GOT3 (cell line): ENCODE measurements around the gene CYFIP2.
"Not testable (repeated sequence)": the region's sequence is repeated elsewhere in the genome, so short reads cannot be mapped to it uniquely, and the experiment has no call there.

Experiments used
- DNase-seq: peaks from one replicate; lab custom pipeline; 2025; ENCODE audit warnings: mixed read lengths; lab: John Stamatoyannopoulos, UW

CYFIP2 gene

GRCh38 chr5:157265714-157266285, at the start of gene CYFIP2:
TSS of gene CYFIP2 (plus strand) at chr5:157266123. CDS start at chr5:157285362, 19,239 bp downstream.
- DNase-seq = no peak

DNA sequence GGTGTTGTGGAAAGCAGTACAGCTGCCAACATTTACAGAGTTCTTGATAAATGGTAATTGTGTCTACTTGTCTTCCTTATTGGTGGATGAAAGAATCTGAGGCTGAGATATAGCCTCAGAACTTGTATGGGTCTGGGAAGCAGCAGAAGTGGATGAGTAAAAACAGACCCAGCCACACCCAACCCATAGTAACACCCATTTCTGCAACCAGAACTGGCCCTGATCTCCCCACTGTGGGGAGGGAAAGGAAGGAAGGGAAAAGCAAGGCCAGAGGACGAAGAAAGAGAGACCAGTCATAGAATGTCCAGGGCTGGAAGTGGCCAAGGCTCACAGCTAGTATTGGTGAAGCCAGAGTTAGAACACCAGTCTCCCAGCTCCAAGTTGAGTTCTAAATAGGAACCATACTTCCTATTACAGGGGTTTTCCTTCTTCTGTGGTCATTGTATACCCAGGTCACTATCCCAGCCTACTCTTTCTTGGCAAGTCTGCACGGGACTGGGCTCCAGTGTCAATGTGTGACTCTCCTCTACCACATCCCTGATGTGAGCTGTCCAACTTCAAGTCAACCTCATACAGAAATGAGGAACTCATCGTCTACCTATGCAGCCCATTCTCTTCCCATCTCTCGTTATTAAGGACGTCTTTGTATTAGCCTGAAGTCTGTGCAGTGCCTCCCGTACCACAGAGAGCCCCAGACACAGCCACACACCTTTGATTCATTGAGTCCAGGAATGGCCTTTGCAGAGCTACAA, 49.4 kb upstream of the CYFIP2 start:
- DNase-seq = no peak

DNA sequence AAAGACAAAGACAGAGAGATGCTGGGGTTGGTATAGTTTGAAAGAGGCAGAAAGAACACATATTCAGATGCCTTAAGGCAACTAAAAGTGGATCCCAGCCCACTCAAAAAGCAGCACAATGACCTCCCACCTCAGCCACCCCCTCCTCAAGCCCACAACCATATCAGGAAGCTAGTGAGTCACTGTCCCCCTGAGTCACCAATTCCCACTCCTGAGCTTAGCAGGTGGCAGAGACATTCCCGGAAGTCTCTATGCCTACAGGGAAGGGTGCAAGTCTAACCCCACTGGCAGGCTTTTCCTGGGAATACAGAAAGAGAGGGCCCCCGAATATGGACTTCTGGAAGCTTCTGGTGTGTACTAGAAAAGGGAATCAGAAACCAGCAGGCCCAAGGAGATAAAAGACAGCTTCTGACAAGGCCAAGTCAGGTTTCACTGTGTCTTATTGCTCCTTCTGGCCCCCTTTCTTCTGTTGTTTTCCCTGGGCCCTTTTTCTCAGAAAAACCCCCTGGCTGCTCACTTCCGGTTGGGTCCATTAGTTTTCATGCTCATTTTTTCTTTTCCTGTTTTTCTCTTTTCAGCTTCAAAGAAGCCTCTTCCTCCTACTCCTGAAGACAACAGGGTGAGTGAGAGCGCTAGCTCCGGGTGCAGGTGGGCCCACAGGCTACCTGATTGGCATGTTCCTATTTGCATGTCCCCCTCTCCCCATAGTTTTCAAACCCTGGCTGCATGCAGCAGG, 48.5 kb upstream of the CYFIP2 start:
- no peak for DNase-seq

- DNase-seq = no peak
These were observed 46.2 kb upstream of the CYFIP2 start for GRCh38 chr5:157219491-157220271.

DNA sequence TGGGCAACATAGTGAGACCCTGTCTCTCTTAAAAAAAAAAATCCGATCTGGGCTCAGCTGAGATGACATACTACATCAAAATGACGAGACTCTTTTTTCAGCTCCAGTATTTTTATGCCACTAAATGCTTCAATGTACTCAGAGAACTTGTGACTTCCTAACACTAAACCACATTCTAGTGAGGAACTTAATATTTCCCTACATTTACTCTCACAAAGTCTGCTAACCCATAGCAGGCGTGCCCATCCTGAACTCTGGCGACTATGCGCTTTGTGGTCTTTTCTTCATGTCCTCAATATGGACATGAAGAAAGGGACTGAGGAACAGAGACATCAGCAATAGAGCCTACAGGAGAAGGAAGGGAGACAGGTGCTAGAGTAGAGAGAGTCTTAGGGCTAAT, 44.0 kb upstream of the CYFIP2 start:
- DNase-seq = no peak

DNA sequence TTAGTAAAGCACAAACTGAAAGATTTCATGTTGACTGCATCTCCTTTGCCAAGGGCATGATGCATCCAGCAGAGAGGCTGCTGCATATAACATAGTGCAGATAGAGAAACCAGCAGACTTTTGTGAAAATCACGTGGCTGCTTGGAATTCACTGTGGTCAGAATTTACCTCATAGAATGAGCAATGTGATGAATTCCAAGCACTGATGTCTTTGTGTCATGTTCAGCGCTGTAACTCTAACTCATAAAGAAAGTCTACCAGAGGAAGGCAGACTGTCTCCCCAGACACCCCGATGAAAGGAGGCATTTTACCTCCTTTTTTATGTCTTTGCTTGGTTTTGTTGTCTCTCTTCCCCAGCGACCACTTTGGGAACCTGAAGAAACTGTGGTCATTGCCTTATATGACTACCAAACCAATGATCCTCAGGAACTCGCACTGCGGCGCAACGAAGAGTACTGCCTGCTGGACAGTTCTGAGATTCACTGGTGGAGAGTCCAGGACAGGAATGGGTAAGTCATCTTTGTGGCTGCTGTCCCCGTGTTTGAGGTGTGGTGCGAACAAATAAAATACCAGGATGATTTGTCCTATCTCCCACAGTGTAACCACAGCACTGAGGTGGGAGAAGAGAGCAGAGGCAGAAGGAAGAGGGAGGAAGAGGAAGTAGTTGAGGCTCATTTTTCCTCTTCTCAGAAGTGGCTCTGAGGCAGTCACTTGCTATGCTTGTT, 43.3 kb upstream of the CYFIP2 start:
- no peak for DNase-seq

GRCh38 chr5:157225469-157226422, 40.2 kb upstream of the CYFIP2 start:
- DNase-seq = no peak

- DNase-seq = no peak
These were observed 35.3 kb upstream of the CYFIP2 start for GRCh38 chr5:157230610-157231009.

DNA sequence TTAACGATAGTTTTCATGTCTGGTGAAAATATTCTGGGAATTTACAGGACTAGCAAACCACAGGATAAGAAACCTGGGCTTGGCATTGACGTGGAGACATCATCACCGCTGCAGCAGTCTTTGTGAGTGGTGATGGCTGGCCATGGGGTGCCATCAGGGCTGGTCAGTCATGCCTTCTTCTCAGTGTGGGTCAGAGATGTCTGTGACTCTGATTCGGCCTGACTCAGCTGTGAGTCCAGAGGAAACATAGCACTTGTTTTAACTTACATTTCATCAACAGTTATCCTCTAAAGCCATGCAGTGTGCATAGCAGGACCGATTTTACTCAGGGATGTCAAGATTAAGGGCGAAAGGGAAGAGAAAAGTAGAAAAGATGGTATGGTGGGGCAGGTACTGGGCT, 33.2 kb upstream of the CYFIP2 start:
- DNase-seq = no peak

DNA sequence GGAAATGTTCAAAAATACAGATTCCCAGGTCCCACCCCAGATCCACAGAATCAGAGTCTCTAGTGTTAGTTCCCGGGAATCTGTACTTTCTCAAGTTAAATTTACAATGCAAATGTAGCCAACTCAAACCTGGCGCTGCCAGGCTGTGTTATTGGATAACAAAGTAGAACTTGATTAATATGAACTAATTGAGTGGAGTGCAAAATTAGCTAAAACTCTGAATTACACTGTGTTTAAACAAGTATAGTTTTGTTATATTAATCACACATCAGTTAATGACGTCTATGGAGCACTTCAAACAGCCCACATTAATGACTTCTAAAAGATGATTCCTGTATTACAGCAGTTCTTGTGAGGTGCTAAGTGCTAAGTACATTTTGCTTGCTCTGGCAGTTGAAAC, 32.4 kb upstream of the CYFIP2 start:
- DNase-seq = no peak

DNA sequence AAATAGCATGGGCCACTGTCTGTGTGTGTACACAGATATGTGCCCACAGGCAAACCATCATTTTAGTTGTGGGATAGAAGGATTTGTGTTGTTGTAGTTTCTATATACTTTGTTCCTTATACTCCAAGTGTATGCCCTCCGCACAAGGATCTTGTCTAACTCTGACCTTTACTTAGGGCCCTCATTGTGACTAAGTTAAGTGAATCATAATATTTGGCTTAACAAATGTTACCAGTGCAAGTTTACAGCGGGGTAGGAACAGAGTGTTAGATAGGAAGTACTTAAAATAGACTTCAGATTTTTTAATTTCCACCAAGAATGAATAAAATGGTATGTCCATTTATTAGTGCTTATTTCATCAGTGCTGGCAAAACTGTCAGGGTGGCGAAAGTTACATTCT, 29.5 kb upstream of the CYFIP2 start:
- no peak for DNase-seq

DNA sequence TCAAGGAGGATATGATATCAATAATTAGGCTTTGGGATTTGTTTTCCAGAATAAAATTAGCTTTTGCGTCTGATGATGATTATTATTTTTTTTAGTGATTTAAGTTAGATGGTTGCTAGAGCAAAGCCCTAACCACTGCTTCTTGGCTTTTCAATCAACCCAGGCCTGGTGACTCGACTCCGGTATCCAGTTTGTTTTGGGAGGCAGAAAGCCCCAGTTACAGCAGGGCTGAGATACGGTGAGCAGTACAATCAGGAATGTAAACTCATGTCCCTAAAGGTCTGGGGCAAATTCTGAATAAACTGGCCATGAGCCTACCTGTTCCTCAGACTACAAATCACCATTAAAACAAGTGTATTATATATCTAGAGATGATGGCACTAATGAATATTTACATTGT, 24.4 kb upstream of the CYFIP2 start:
- DNase-seq = no peak

DNA sequence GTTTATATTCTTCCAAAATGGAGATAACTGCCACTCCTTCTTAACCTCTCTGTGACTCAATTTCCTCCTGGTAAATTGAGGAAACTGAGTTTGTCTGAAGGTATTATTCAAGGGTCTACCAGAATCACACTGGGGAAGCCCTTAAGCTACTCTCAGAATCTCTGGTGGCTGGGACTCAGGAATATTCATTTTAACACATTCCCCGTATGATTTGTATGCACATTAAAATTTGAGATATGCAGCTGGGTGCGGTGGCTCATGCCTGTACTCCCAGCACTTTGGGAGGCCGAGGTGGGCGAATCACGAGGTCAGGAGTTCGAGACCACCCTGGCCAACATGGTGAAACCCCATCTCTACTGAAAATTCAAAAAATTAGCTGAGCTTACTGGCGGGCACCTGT, 21.2 kb upstream of the CYFIP2 start:
- not testable (repeated sequence) for DNase-seq

GRCh38 chr5:157245476-157245875, 20.4 kb upstream of the CYFIP2 start:
- DNase-seq = no peak

- DNase-seq = no peak
These were observed 20.0 kb upstream of the CYFIP2 start for GRCh38 chr5:157245886-157246285.

DNA sequence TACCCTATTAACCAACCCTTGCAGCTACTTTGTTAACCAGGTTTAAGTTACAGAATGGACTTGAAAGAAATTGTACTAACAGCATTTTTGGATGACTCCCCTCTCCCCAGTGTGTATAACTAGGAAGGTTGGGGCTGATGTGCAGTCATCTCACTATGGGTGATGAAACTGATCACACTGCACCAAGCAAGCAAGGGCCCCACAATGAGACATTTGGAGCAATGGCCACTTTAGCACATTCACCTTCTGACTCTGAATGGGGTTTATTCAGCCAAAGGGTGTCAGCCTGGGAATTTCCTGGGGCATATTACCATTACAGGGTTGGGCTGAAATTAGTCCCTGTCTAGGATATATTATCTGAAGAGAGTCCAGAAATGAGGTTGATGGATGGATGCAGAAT, 18.7 kb upstream of the CYFIP2 start:
- DNase-seq = no peak

- DNase-seq = no peak
These were observed 17.0 kb upstream of the CYFIP2 start for GRCh38 chr5:157248821-157249470.

DNA sequence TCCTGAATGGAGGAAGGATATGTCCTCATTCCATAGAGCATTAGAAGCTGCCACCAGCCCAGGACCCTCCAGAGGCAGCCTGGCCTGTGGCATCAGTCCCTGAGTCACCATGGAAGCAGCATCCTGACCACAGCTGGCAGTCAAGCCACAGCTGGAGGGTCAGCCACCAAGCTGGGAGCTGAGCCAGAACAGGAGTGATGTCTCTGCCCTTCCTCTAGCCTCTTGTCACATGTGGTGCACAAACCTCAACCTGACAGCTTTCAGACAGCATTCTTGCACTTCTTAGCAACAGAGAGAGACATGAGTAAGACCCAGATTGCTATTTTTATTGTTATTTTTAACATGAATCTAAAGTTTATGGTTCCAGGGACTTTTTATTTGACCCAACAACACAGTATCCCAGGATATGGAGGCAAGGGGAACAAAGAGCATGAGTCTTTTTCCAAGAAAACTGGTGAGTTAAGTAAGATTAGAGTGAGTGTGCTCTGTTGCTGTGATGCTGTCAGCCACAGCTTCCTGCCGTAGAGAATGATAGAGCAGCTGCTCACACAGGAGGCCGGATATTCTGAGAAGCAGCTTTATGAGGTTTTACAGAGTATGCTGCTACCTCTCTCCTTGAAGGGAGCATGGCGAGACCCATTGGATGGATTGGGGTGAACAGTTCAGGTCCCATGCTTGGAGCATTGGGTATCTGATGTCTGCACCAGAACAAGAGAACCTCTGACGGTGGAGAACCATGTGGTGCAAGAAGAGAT, 13.0 kb upstream of the CYFIP2 start:
- DNase-seq = no peak

GRCh38 chr5:157253547-157253946, 12.4 kb upstream of the CYFIP2 start:
- DNase-seq = no peak
